GM19351 (cell line): ENCODE data around the gene PLCG1.
"Not testable (repeated sequence)": the region's sequence is repeated elsewhere in the genome, so short reads cannot be mapped to it uniquely, and the experiment has no call there.

ENCODE experiments used
- ATAC-seq: cut with Tn5 transposase; IDR thresholded peaks from one replicate; pipeline ENCODE4 v1.9.1; 2021; ENCODE audit warnings: mild to moderate bottlenecking, moderate library complexity; ENCODE audit not compliant: unreplicated experiment

The PLCG1 gene

DNA sequence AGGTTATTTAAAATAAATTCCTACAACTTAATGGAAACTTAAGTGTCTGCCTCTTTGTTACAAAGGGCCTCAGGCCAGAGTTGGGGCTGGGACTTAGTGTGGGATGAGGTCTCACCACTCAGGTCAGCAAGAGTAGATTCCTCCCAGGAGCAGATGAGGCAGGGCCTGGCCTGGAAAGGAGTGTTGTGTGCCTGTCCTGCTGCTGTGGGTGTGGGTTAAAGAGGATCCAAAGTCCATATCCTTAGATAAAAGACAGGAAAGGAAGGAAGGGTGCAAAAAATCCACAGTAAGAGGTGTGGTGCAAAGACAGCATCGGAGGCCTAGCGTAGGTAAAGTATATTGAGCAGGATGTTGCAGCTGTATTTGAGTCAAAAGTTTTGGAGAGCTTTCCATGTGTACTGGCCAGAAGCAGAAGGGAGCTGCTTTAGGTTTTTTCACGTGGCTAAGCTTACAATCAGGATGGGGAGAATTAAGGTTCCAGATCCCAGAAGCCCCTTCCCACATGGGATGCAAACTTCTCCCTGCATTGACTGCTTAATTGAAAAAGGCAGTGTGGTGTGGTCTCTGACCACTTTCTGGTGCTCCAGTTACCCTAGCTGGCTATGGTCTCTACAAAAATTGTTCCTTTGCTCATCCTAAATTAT, 12.8 kb upstream of the PLCG1 start:
- no peak for ATAC-seq

- no peak for ATAC-seq
These were observed 11.5 kb upstream of the PLCG1 start for GRCh38 chr20:41125530-41126457.

GRCh38 chr20:41126719-41127118, 10.6 kb upstream of the PLCG1 start:
- ATAC-seq: no peak

DNA sequence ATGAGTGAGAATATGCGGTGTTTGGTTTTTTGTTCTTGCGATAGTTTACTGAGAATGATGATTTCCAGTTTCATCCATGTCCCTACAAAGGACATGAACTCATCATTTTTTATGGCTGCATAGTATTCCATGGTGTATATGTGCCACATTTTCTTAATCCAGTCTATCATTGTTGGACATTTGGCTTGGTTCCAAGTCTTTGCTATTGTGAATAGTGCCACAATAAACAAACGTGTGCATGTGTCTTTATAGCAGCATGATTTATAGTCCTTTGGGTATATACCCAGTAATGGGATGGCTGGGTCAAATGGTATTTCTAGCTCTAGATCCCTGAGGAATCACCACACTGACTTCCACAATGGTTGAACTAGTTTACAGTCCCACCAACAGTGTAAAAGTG, 9.0 kb upstream of the PLCG1 start:
- not testable (repeated sequence) for ATAC-seq

- peak; percentile 36 for ATAC-seq
These were observed 5.6 kb upstream of the PLCG1 start for GRCh38 chr20:41131594-41132387.

- ATAC-seq: not testable (repeated sequence)
These were observed 5.0 kb upstream of the PLCG1 start for GRCh38 chr20:41132388-41132775.

GRCh38 chr20:41133709-41134361, 3.5 kb upstream of the PLCG1 start:
- peak; percentile 57 for ATAC-seq

DNA sequence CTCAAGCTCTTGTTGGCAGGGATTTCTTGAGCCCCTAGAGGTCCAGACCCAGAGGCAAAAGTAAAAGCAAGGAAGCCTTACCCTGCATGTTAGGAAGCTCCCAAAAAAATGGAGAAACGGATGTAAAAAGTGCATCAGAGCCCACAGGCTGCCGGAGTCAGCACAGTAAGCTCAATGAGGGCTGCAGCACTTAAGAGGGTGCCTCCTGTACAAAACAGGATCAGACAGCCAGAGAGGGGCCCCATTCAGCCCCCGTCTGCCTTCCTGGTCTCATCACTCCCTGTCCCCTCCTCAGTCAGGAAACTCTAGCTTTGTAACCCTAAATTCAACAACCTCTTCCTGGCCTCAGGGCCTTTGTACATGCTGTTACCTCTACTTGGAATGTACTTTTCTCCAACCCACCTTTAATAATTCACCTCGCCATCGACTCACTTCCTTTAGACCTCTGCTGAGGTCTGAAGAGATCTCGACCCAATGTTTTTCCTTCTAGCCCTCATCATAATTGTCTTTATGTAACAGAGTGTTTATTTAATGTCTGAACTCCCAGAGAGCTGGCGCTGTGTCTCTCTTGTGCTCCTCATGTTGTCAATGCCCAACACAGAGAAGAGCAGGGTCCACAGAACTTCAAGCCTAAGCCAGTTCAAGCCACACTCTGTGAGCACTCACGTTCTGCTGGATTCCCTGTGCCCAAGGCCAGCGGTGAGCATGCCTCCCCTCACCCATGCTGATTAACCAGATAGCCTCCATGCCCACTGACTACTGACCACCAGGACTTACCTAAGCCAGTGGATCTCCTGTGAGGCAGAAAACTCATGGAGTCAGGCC, 2.8 kb upstream of the PLCG1 start:
- ATAC-seq: no peak

- no peak for ATAC-seq
These were observed 2.0 kb upstream of the PLCG1 start for GRCh38 chr20:41135187-41135887.

GRCh38 chr20:41135888-41136679, 1.3 kb upstream of the PLCG1 start:
- ATAC-seq: no peak

DNA sequence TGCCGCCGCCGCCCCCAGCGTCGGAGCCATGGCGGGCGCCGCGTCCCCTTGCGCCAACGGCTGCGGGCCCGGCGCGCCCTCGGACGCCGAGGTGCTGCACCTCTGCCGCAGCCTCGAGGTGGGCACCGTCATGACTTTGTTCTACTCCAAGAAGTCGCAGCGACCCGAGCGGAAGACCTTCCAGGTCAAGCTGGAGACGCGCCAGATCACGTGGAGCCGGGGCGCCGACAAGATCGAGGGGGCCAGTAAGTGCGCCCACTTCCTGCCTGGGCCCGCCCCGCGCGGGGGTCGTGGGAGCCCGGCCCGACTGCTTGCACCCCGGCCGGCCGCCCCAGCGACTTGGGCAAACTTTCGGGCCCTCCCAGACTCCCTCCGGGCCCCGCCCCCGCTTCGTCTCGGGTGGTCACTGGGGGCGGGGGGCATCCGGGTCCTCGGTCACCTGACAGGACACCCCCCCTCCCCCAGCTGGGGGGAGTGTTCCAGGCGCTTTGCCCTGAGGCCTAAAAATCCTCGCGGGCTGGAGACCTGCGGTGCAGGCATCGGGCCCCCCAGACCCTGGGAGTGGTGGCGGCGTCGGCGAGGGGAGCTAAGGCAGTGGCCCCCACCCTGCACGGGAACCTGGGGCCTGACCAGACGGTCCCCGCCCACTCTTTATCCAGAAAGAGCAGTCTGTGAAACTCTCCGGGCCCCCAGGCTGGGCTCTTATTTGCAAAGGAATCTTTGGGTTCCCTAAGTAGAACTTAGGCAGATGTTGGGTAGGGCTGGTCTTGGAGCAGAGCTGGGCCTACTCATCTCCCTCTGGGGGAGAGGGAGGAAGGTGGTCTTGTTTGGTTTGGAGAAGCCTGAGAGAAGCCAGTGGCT, 501 bp downstream of the PLCG1 start:
- ATAC-seq: peak; percentile 11

DNA sequence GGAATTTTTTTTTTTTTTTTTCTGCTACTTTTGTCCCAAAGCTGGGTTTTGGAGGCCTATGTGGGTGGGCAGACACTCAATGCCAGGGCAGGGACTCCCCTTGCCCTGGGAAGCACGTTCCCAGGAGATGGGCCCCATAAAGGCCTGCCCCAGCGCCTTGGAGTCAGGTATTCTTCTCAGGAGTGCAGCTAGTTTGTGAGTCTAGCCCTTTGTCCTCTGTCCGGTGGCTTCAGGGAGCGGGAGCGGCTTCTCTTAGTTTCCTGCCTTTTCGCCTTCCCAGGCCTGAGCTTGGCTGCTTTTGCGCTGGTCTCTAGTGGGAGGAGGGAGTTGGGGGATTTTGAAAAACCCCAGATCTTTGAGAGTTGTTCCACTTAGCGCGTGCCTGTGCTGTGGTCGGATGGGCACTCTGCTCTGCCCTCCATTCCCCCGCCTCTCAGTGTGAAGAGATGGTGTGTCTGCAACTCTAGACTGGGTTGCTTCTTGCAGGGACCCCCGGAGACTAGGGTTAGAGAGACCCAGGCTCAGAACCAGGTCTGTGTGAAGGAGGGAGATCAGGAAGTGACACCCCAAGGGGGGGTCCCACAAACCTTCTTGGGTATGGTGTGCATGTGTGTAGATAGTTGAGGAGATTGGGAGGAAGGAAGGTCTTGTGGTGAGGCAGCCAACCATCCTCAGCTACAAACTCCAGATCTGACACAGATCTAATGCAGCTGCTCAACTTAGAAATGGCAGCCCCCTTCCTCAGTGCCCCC, 1.3 kb downstream of the PLCG1 start:
- no peak for ATAC-seq

GRCh38 chr20:41139227-41140093, 2.1 kb downstream of the PLCG1 start:
- ATAC-seq: no peak

GRCh38 chr20:41140226-41141133, 3.1 kb downstream of the PLCG1 start:
- ATAC-seq: no peak
